ENCODE measurements around the gene DGKI. TPM values are rescaled to one million over a fixed set of nuclear protein-coding genes. Genes with fewer than 3 reads are reported as not detected.

The DGKI gene
- total RNA-seq, 1 experiment from 2014 or later, result 0.55 TPM

- no peak for DNase-seq
- no CpG with 5 or more reads among the region's 3 CpGs for WGBS (ENCODE audit: extremely low coverage, insufficient read length, low lambda C conversion rate)
- Histone ChIP-seq H2AFZ (ENCODE audit: low read length) (no peak overlapping the region), H3K23me2 (ENCODE audit: insufficient read length, low read depth, low read length, poor library complexity, severe bottlenecking) (no peaks in the 10 kb centered on the region), H4K20me1 (ENCODE audit: control insufficient read depth, insufficient read depth, insufficient read length) (no peaks in the 10 kb centered on the region), H3K14ac (ENCODE audit: insufficient read depth, low read length) (no peak overlapping the region), H2BK120ac (ENCODE audit: low read depth, low read length, poor library complexity, severe bottlenecking) (no peak overlapping the region), H2BK12ac (ENCODE audit: insufficient read length, low read depth, low read length) (no peak overlapping the region), H3T11ph (ENCODE audit: low read length) (no peak overlapping the region), H3K27ac (ENCODE audit: insufficient read length, low read depth, low read length) (no peak overlapping the region), H4K5ac (ENCODE audit: insufficient read length, low read depth, low read length) (no peak overlapping the region), H3K56ac (ENCODE audit: insufficient read length, low read depth, low read length) (no peak overlapping the region), H4K8ac (replicated peaks; ENCODE audit: insufficient read length, low read depth, low read length) (no peak overlapping the region), H3K4me2 (ENCODE audit: insufficient read depth, insufficient read length, low read length) (no peak overlapping the region), H3K23ac (ENCODE audit: insufficient read length, low read depth, low read length) (no peak overlapping the region), H2BK5ac (ENCODE audit: insufficient read length, low read length) (no peak overlapping the region), H3K9me3 (ENCODE audit: control insufficient read depth, low read depth, low read length) (no peaks in the 10 kb centered on the region), H2BK15ac (ENCODE audit: low read depth, low read length) (no peak overlapping the region), H3K4me1 (ENCODE audit: insufficient read depth, low read length) (no peaks in the 10 kb centered on the region), H3K27me3 (ENCODE audit: insufficient read depth, low read length) (no peaks in the 10 kb centered on the region), H2AK5ac (ENCODE audit: insufficient read length, low read length) (no peak overlapping the region), H3K79me2 (ENCODE audit: insufficient read depth, low read length) (no peaks in the 10 kb centered on the region), H3K4ac (ENCODE audit: low read depth, low read length) (no peak overlapping the region), H2BK20ac (ENCODE audit: low read depth, low read length, poor library complexity, severe bottlenecking) (no peak overlapping the region), H4K91ac (ENCODE audit: insufficient read length, low read depth, low read length) (no peak overlapping the region), H3K18ac (ENCODE audit: insufficient read length, low read depth, low read length) (no peak overlapping the region), H3K79me1 (ENCODE audit: insufficient read depth, low read depth, low read length, poor library complexity, severe bottlenecking) (no peaks in the 10 kb centered on the region), H3K9ac (ENCODE audit: extremely low read depth, insufficient read length, low read length) (no peak overlapping the region)
- no peak for TF ChIP-seq CTCF (conservative IDR thresholded peaks at IDR 0.05)
- Mint-ChIP-seq H3K9me3 (peaks cover 7 to 9% of the 10 kb centered on the region in 2 experiments; a peak in 3 of 5 replicates), H3K27me3 (ENCODE audit: low read depth) (no peaks in the 10 kb centered on the region), H3K36me3 (ENCODE audit: insufficient read depth in 1 of 3, low read depth in 3 of 3) (peaks cover 22 to 48% (median 48%) of the 10 kb centered on the region in 3 experiments), H3K4me3 (no peak overlapping the region), H3K27ac (peak overlapping the region in 1 of 3 experiments; percentile 31; a peak in 1 of 7 replicates), H3K4me1 (peaks cover 0 to 3% of the 10 kb centered on the region in 2 experiments; a peak in 1 of 4 replicates)
Observed at GRCh38 chr7:137867289-137867688, 20.5 kb upstream of the DGKI start.
